Forelimb muscle (tissue), 1 donor: ENCODE results near the gene CHPF. TPM values are rescaled to one million over a fixed set of nuclear protein-coding genes. Genes with fewer than 3 reads are reported as not detected.

Experiments used
- DNase-seq: peaks from one replicate; pipeline ENCODE4 v3.0.0-alpha.2; 2013; ENCODE audit warnings: low read depth
- polyA plus RNA-seq: library from polyadenylated mRNA; unstranded; fragments of 120-200 nt; gene quantifications from one replicate; pipeline ENCODE4 v1.2.1, GENCODE V29; 2013; ENCODE audit not compliant: insufficient read length

Gene CHPF
- polyA plus RNA-seq, 1 donor, result 50.8 TPM

GRCh38 chr2:219496825-219497494 lies 46.6 kb downstream of the CHPF start:
- no peak for DNase-seq

- no peak for DNase-seq
Observed at GRCh38 chr2:219496247-219496824, 47.3 kb downstream of the CHPF start.

- no peak for DNase-seq
Observed at GRCh38 chr2:219495531-219496122, 48.0 kb downstream of the CHPF start.

GRCh38 chr2:219494952-219495530 lies 48.6 kb downstream of the CHPF start:
- DNase-seq, result no peak

- no peak for DNase-seq
Observed at GRCh38 chr2:219493086-219493485, 50.5 kb downstream of the CHPF start.

GRCh38 chr2:219492575-219492974 lies 51.0 kb downstream of the CHPF start:
- no peak for DNase-seq

- no peak for DNase-seq
Observed at GRCh38 chr2:219491278-219491963, 52.2 kb downstream of the CHPF start.

GRCh38 chr2:219490600-219491130 lies 52.9 kb downstream of the CHPF start:
- no peak for DNase-seq

GRCh38 chr2:219490186-219490585 lies 53.4 kb downstream of the CHPF start:
- DNase-seq, result no peak

- DNase-seq, result no peak
Observed at GRCh38 chr2:219489315-219489714, 54.3 kb downstream of the CHPF start.

Other genes with a start within 250 kb of the CHPF start
- gene PTPRN, start 234.4 kb downstream of the CHPF start, polyA plus RNA-seq, result 0.13 TPM
- gene RESP18, start 211.1 kb downstream of the CHPF start, polyA plus RNA-seq, result not detected
- 33.7 TPM for gene DNPEP, start 155.9 kb downstream of the CHPF start, polyA plus RNA-seq
- gene DES, start 125.4 kb downstream of the CHPF start, polyA plus RNA-seq, result 5,672 TPM
- 235 TPM for gene SPEG, start 109.0 kb downstream of the CHPF start, polyA plus RNA-seq
- gene GMPPA, start 44.9 kb downstream of the CHPF start, polyA plus RNA-seq, result 22.8 TPM
- 0.47 TPM for gene ASIC4, start 29.3 kb downstream of the CHPF start, polyA plus RNA-seq
- gene TMEM198, start 219 bp upstream of the CHPF start, polyA plus RNA-seq, result 2.6 TPM
- 138 TPM for gene OBSL1, start 27.7 kb upstream of the CHPF start, polyA plus RNA-seq
- gene INHA, start 28.5 kb upstream of the CHPF start, polyA plus RNA-seq, result 0.37 TPM
- gene STK11IP, start 54.0 kb upstream of the CHPF start, polyA plus RNA-seq, result 17.8 TPM
- 6.9 TPM for gene SLC4A3, start 83.8 kb upstream of the CHPF start, polyA plus RNA-seq